IPS-15b (cell line): ENCODE results near the gene STOX2.

Experiments used
- H3K27me3 ChIP-seq: one replicate; pipeline ENCODE4 v1.6.1; 2013; ENCODE audit warnings: low read length; ENCODE audit not compliant: control insufficient read depth, insufficient read depth
- H3K36me3 ChIP-seq: one replicate; pipeline ENCODE4 v1.6.1; 2013; ENCODE audit warnings: low read length; ENCODE audit not compliant: control insufficient read depth, insufficient read depth
- H3K4me1 ChIP-seq: one replicate; pipeline ENCODE4 v1.6.1; 2013; ENCODE audit warnings: mild to moderate bottlenecking, low read length; ENCODE audit not compliant: control insufficient read depth, insufficient read depth
- H3K4me3 ChIP-seq: one replicate; pipeline ENCODE4 v1.5.1; 2013; ENCODE audit warnings: low read depth, low read length
- H3K9ac ChIP-seq: one replicate; pipeline ENCODE4 v1.6.1; 2013; ENCODE audit warnings: low read depth, mild to moderate bottlenecking, low read length
- H3K9me3 ChIP-seq: one replicate; pipeline ENCODE4 v1.6.1; 2013; ENCODE audit warnings: mild to moderate bottlenecking, low read length; ENCODE audit not compliant: control insufficient read depth, insufficient read depth

Gene STOX2

DNA sequence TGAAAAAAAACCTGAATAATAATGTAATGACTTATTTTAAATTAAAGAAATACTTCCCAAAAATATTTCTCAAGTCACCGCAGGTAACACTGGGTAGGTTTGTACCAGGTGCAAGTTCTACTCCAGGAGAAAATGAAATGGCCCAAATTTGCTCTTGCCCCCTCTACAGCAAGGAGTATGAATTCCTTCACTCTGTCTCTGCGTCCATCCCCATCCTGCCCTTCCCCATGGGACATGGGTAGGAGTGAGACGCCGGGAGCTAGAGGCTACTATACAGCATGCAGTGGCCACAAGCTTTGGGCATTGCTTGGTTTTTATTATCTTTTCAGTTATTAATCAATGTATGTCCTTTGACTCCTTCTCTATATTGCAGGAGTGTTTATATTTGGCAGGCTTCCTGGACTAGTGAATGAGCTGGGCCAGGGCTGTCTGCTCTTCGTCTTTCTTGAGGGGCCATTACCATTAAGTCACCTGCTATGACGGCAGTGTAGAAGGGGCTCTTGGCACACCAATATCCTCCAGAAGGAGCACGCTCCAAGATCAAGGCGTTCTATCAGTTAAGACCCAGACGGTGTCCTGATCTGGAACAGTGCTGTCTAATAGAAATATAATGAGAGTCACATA lies 162.9 kb downstream of the STOX2 start:
- no peak overlapping the region for H3K9ac ChIP-seq
- H3K27me3 ChIP-seq: no peaks in the 10 kb centered on the region

More for the DNA sequence above, 162.9 kb downstream of the STOX2 start:
- H3K36me3 ChIP-seq: no peaks in the 10 kb centered on the region
- no peak overlapping the region for H3K4me3 ChIP-seq
- H3K4me1 ChIP-seq: no peaks in the 10 kb centered on the region
- H3K9me3 ChIP-seq: no peaks in the 10 kb centered on the region
